HG02571 (cell line): Measurements from ENCODE around the gene MAP9.
"Not testable (repeated sequence)": the region's sequence is repeated elsewhere in the genome, so short reads cannot be mapped to it uniquely, and the experiment has no call there.

ENCODE experiments used
- ATAC-seq: cut with Tn5 transposase; IDR thresholded peaks from one replicate; pipeline ENCODE4 v1.9.1; 2021; ENCODE audit warnings: mild to moderate bottlenecking, moderate library complexity; ENCODE audit not compliant: unreplicated experiment

Gene MAP9

DNA sequence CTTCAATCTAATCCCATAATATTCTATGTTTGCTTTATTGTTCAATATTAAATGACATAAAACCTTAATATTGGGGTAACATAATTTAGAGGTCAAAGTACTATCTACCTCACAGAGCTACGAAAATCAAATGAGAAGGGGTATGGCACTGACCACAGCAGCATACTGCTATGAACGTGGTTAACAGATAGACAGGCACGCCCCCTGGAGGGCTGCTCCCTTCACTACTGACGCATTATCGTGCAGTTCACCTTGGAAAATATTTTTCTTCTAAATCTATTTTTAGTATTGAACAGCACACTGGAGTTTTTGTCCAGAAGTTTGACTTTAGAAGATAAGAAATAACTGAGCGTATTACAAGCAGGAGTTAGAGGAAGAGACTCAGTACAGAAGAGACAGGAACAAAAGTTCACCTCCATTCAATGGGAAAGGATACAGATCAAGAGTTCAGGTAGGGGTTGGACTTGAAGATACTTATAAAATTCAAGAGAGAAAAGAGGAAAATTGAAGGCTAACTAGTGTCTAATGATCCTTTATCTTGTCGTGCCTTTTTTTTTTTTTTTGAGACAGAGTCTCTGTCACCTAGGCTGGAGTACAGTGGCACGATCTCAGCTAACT is 22.7 kb downstream of the MAP9 start:
- peak; percentile 97 for ATAC-seq

DNA sequence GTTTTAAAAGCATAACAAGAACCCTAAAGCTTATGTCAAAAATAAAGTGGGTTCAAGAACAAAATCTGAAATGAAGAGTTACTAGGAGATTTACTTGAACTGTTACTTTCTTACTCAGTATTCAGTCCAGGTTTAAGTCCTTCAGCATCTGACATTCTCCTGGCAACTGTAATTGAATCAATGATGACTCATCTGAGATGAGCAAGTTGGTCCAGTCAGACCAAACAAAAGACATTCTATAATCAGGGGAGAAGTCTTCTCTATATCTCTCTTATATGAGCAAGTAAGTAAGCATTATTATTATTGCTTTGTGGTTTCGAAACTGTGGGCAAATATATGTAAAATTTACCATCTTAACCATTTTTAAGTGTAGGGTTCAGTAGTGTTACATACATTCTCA is 34.6 kb downstream of the MAP9 start:
- ATAC-seq: no peak

DNA sequence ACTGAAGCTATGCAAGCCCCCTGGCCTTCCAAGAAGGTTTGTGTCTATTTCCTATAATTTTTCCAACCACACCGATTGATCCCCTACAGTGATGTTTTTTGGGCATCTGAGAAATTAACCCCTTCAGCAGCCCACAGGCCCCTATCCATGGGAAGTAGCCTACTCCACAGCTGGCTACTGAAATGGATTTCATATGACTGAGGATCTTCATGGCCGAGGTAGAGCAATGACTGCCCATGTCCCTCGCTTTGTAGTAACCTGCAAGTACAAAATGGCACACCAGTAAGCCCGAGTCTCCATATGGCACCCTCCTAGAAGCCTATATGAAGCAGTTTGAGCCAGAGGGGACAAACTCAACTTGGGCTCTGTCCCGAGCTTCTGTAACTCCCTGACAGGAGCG is 36.8 kb downstream of the MAP9 start:
- ATAC-seq: no peak

DNA sequence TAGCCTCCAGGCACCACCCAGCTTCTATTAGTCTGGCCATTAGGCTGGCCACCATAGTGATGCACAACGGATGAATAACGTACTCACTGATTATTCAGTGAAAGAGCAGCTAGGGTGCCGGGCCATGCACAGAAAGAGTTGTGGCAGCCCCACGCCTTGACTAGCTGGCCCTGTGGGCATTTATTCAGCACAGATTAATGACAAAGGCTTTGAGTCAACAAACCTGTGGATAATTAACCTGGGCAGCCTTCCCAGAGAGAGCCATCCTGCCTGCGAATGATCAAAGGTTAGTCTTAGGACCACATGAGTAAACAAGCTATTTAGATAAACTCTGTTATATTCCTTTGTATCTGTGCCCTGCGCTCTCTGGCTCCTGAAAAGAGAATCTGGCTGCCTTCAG is 37.2 kb downstream of the MAP9 start:
- no peak for ATAC-seq

DNA sequence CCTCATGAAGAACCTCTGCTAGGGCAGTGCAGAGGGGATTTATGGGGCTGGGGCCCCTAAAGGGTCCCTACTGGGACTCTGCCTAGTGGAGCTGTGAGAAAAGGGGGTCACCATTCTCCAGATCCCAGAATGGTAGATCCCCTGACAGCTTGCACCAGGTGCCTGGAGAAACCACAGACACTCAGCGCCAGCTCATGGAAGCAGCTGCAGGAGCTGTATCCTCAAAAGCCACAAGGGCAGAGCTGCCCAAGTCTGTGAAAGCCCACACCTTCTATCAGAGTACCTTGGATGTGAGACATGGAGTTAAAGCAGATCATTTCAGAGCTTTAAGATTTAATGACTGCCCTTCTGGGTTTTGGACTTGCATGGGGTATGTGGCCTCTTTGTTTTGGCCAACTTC is 38.6 kb downstream of the MAP9 start:
- ATAC-seq: no peak

DNA sequence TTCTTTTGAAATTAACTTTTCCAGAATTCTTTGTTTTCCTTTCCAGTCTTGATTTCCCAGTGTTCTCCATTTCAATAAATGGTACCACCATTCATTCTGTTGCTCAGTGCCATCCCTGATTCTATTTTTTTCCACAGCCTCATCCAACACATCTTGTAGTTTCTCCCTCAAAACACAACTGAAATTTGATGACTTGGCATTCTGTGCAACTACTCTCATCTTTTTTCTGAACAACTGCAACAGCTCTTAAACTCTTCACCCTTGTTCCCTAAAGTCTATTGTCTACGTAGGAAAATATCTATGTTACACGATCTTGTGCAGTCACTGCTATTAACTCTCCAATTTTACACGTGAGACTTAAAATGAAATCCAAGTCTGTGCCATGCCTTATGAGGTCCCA is 40.5 kb downstream of the MAP9 start:
- no peak for ATAC-seq

DNA sequence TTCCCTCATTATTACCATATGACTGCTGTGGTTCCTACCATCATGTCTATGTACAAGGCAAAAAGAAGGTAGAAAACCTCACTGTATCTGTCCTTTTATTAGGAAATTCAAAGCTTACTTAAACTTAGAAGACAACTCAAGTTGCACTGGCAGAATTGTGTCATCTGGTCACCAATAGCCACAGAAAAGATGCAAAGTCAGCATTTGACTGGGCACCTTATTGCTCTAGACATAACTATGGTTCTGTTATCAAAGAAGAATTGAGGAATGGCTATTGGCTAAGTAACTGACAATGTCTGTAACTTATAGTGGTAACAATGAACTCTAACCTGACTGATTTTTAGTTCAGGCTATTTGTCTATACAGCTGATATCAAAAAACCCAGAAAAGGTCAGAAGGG is 45.3 kb downstream of the MAP9 start:
- no peak for ATAC-seq

DNA sequence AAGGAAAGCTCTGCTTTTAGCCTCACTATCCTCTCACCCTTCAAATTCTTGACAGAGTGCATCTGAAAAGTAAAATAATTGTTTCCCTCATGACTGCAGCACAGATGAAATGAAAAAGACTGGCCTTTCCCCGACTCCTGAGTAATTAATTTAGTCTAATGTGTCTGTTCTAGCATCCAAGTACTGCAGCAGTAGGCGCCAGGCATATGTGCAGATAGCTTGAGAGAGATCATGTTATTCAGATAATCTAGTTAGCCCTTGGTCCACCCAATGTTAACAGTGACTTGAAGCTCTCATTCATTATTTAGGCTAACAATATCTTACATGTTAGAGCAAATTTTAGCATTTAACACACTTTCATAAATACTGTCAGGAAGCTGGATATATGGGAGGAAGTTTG is 54.0 kb downstream of the MAP9 start:
- ATAC-seq: no peak

DNA sequence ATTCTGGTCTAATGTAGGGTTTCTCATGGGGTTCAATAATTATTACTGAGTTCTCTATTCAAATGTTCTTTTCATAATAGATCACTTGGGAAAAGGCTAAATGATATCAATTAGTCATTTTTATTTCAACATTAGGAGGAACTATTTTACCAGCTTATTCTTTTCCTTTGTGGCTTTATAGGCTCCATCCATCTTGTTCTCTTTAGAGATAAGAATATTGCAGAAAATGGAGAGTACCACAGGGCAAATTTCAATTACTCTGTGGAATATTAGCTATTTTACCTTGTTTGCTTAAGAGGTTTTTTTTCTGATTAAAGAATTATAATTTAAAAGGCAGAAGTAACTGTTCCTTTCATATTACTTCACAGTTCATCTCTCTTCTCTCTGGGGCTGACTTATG is 55.8 kb downstream of the MAP9 start:
- ATAC-seq: no peak

DNA sequence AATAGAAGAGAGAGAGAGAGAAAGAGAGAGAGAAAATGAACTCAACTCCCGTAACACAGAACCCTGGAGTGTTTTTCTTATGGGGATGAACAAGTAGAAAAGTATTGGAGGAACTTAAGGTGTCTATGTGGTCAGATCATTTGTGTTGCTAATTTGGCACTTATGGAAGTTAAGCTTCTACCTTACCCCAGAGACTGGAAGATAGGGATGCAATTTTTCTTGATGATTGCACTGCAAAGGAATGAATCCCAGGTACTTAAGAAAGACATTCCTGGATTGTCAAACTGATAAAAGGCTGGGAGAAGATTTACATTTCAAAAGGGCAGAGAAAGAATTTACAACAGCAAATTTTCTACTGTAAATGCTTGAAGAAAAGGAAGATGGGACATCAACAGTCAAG is 57.2 kb downstream of the MAP9 start:
- ATAC-seq: no peak

DNA sequence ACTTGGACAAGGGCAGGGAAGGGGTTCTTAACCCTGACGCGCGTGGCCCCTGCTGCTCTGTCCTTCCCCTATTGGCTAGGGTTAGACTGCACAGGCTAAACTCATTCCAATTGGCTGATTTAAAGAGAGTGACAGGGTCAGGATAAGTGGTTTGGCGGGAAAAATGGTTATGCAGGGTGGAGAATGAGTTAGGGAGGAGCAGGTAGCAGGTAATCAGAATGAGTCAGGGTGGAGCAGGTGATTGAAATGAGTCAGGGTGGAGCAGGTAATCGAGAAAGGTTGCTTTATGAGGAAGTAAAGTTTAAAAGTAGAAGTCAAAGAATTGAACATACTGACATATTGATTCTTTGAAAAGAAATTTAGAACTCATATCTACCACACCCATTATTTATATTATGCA is 64.7 kb downstream of the MAP9 start:
- not testable (repeated sequence) for ATAC-seq

DNA sequence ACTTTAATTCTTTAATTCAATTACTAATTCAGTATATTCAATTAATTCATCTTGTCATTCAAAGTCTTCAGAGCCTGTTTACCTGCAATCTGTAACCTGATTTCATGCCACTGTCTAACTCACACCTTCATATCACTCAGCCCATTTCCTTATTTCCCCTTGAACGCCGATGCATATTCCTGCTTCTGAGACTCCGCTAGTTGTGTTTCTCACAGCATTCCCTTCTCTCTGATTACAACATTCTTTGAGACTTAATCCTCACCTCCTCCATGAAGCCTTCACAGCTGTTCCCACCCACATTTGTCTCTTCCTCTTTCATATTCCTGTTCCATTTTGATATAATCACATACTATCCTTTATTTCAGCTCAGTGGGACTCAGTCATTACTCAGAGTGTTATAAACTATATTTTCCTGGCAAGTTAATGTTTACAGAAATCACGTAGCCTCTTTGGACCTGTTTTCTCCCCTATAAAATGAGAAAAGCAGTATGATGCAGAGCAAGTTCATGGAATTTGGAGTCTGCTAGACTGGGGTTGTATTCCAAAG is 69.0 kb downstream of the MAP9 start:
- no peak for ATAC-seq

DNA sequence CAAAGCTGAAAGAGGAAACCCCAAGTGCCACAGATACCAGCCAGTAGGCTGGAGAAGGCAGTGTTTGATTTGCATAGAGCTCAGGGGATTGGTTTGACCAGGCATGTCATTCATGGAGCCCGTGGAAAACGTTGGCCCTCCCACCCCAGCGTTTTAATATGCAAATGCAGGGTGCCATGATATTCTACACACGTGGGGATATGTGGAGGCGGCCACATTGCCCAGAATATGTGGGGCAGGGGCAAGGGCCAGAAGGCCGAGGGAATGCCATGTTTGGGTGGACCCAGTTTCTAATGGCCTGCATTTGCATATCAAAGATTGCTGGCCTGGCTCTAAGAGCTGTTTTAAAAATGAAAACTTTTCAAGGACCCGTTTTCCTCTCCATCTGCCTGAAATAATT is 71.1 kb downstream of the MAP9 start:
- no peak for ATAC-seq

DNA sequence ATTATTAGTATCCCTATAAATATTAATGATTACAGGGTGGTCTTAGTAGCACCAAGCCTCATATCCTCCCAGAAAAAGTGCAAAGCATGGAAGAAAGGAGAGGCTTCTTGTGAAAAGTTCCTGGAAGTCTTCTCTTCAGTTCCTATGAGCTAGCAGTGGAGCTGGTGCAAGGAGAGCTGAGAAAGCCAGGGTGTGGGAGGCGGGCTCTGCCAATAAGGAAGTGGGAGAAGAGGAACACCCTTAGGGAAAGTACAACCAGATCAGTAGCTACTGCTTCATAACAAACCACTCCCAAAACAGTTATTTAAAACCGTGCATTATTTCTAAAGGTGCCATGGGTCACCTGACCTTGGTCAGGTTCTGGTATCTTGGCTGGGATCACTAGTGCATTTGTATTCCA is 72.4 kb downstream of the MAP9 start:
- no peak for ATAC-seq

DNA sequence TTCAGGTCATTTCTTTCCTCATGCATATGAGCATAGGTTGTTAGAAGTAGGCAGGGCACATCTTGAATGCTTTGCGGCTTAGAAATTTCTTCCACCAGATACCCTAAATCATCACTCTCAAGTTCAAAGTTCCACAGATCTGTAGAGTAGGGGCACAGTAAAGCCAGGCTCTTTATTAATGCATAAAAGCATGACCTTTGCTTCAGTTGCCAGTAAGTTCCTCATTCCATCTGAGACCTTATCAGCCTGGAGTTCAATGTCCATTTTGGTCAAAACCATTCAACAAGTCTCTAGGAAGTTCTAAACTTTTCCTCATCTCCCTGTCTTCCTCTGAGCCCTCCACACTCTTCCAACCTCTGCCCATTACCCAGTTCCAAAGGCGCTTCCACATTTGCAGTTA is 77.7 kb downstream of the MAP9 start:
- no peak for ATAC-seq
